ENCODE measurements around the gene CUBN.

The CUBN gene

DNA sequence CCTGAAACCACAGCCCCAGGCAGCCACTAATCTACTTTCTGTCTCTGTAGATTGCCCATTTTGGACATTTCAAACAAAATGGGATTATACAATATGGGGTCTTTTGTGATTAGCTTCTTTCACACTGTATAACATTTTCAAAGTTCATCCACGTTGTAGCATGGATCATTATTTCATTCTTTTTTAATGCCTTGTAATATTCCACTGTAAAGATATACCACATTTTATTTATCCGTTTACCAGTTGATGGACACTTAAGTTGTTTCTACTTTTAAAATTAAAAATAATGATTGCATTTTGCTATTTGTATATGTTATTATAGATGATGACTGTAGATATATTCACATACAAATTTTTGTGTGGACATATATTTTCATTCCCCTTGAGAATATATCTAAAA, 60.7 kb downstream of the CUBN start:
- no peak overlapping the region for H3K4me3 ChIP-seq (replicated peaks; ENCODE audit: insufficient read depth, low read length)
- TF ChIP-seq GABPA (IDR thresholded peaks at IDR 0.05; ENCODE audit: low read depth) (no peak), POLR2AphosphoS5 (IDR thresholded peaks at IDR 0.05; ENCODE audit: low read depth) (no peak), SPI1 (IDR thresholded peaks at IDR 0.05; ENCODE audit: borderline replicate concordance, low read depth) (no peak)
- TF ChIP-seq, protein P1, sequence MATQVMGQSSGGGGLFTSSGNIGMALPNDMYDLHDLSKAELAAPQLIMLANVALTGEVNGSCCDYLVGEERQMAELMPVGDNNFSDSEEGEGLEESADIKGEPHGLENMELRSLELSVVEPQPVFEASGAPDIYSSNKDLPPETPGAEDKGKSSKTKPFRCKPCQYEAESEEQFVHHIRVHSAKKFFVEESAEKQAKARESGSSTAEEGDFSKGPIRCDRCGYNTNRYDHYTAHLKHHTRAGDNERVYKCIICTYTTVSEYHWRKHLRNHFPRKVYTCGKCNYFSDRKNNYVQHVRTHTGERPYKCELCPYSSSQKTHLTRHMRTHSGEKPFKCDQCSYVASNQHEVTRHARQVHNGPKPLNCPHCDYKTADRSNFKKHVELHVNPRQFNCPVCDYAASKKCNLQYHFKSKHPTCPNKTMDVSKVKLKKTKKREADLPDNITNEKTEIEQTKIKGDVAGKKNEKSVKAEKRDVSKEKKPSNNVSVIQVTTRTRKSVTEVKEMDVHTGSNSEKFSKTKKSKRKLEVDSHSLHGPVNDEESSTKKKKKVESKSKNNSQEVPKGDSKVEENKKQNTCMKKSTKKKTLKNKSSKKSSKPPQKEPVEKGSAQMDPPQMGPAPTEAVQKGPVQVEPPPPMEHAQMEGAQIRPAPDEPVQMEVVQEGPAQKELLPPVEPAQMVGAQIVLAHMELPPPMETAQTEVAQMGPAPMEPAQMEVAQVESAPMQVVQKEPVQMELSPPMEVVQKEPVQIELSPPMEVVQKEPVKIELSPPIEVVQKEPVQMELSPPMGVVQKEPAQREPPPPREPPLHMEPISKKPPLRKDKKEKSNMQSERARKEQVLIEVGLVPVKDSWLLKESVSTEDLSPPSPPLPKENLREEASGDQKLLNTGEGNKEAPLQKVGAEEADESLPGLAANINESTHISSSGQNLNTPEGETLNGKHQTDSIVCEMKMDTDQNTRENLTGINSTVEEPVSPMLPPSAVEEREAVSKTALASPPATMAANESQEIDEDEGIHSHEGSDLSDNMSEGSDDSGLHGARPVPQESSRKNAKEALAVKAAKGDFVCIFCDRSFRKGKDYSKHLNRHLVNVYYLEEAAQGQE (IDR thresholded peaks at IDR 0.05; ENCODE audit: insufficient replicate concordance, low read depth): no peak
- TF ChIP-seq, protein P2, sequence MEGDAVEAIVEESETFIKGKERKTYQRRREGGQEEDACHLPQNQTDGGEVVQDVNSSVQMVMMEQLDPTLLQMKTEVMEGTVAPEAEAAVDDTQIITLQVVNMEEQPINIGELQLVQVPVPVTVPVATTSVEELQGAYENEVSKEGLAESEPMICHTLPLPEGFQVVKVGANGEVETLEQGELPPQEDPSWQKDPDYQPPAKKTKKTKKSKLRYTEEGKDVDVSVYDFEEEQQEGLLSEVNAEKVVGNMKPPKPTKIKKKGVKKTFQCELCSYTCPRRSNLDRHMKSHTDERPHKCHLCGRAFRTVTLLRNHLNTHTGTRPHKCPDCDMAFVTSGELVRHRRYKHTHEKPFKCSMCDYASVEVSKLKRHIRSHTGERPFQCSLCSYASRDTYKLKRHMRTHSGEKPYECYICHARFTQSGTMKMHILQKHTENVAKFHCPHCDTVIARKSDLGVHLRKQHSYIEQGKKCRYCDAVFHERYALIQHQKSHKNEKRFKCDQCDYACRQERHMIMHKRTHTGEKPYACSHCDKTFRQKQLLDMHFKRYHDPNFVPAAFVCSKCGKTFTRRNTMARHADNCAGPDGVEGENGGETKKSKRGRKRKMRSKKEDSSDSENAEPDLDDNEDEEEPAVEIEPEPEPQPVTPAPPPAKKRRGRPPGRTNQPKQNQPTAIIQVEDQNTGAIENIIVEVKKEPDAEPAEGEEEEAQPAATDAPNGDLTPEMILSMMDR (IDR thresholded peaks at IDR 0.05; ENCODE audit: insufficient read depth, low read length): no peak

DNA sequence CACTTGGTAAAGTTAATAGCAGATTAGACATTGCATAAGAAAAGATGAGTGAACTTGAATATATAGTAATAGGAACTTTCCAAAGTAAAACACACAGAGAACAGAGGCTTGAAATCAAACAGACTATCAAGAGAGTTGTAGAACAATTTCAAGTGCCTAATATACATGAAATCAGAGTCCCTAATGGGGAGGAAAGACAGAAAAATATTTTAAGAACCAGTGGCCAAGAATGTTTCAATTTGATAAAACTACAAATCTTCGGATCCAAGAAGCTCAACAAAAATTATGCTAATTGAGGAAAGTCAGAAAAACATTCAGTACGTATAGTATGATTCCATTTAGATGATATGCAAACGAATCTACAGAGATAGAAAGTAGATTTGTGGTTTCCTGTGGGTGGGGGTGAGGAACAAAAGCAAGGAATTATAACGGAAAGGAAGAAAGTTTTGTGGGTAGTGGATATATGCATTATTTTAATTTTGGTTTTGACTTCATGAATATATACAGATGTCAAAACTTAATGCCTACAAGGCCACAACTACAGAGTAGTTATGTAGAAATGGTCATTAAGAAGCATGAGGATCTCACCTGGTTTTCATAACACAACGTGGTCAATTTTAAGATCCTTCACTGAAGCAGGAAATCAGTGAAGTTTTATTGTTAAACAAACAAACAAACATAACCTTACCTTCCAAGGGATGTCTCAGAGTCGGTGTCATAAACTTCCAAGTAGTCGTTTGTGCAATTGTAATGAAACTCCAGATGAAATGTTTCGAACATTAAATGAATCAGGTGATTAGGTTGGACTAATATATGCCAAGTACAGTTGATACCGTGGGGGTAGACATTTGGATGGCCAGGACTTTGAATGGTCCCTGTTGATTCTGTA, 62.0 kb downstream of the CUBN start:
- Histone ChIP-seq H3K27ac (replicated peaks) (no peak overlapping the region), H3K4me3 (replicated peaks; ENCODE audit: insufficient read depth, low read length) (no peak overlapping the region)
- DNase-seq (ENCODE audit: low read depth in 1 of 2, low spot score in 1 of 2): no peak

More for the DNA sequence above, 60.7 kb downstream of the CUBN start:
- H3K27ac ChIP-seq (replicated peaks): no peak overlapping the region
- DNase-seq (ENCODE audit: low read depth in 1 of 2, low spot score in 1 of 2): no peak
- no peaks in the 10 kb centered on the region for H3K27me3 ChIP-seq (ENCODE audit: insufficient read depth, poor library complexity, severe bottlenecking)

DNA sequence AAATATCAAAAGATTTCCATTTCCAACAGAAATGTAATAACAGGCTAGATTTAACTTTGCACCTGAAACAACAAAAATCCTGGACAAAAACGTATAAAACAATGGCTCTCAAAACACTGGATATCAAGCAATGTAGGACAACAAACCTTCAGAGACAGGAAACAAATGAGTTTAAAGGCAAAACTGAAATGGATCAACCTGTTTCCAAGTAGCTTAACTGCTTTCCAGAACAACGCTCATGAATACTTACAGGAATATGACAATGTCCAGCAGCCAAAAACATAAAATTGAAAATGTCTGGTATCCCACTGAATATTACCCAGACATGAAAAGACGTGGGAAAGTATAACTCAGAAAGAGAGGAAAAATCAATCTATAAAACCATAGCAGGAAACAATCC, 62.8 kb downstream of the CUBN start:
- H3K4me3 ChIP-seq (replicated peaks; ENCODE audit: insufficient read depth, low read length): no peak overlapping the region

More for the DNA sequence above, 62.0 kb downstream of the CUBN start:
- no peak for TF ChIP-seq GABPA (IDR thresholded peaks at IDR 0.05; ENCODE audit: low read depth)
- no peak for TF ChIP-seq POLR2AphosphoS5 (IDR thresholded peaks at IDR 0.05; ENCODE audit: low read depth)
- TF ChIP-seq, protein P2 (IDR thresholded peaks at IDR 0.05; ENCODE audit: insufficient read depth, low read length): no peak
- H3K27me3 ChIP-seq (ENCODE audit: insufficient read depth, poor library complexity, severe bottlenecking): no peaks in the 10 kb centered on the region

More for the DNA sequence above, 62.8 kb downstream of the CUBN start:
- no peak for DNase-seq (ENCODE audit: low read depth in 1 of 2, low spot score in 1 of 2)
- Histone ChIP-seq H3K27me3 (ENCODE audit: insufficient read depth, poor library complexity, severe bottlenecking) (no peaks in the 10 kb centered on the region), H3K27ac (replicated peaks) (no peak overlapping the region)
- TF ChIP-seq, protein P1 (IDR thresholded peaks at IDR 0.05; ENCODE audit: insufficient replicate concordance, low read depth): no peak
- no peak for TF ChIP-seq GABPA (IDR thresholded peaks at IDR 0.05; ENCODE audit: low read depth)
- TF ChIP-seq, protein P2 (IDR thresholded peaks at IDR 0.05; ENCODE audit: insufficient read depth, low read length): no peak
- TF ChIP-seq POLR2AphosphoS5 (IDR thresholded peaks at IDR 0.05; ENCODE audit: low read depth): no peak
- TF ChIP-seq SPI1 (IDR thresholded peaks at IDR 0.05; ENCODE audit: borderline replicate concordance, low read depth): no peak
